Lower leg skin (tissue), 3 donors: ENCODE measurements around the gene EHD4.

ENCODE experiments used
- CTCF ChIP-seq, 3 donors: fragments of 450-650 bp; IDR thresholded peaks; one replicate each; pipeline ENCODE4 v1.5.1; 2016; ENCODE audit warnings: antibody characterized with exemption in 3 of 3, mild to moderate bottlenecking in 3 of 3, moderate library complexity in 2 of 3
- POLR2A ChIP-seq, 2 donors: fragments of 450-650 bp; IDR thresholded peaks; one replicate each; pipeline ENCODE4 v1.6.1; 2016 to 2017; ENCODE audit warnings: antibody characterized with exemption in 2 of 2, mild to moderate bottlenecking in 1 of 2, moderate library complexity in 1 of 2

DNA sequence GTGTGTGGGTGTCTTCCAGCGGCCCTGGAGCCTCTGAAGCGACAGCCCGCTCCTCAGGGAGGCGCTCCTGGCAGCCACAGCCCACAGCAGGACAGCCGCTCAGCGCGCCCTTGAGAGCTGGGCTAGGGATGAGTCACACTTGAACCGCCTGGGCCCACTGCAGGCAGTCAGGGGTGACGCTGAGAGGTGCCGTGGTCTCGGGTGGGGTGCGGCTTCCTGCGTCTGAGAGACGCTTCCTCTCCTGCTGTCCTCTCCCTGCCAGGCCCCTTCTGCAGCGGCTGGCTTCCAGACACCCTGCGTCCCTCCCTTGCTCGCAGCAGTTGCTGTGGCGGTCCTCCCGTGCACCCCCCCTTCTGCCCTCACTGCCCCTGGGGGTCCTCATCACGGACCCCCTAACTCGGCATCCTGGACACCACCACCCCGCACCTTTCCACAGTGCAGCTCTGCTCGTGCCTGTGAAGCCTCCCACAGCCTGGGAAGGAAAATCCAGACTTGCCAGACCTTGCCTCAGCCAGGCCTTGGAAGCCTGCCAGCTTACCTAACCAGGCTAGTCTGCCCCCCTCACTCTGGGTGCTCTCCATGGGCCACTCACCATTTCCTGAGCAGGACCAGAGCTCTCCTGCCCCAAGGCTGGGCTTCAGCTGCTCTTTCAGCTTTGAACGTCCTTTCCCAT is 77.4 kb downstream of the EHD4 start:
- TF ChIP-seq CTCF (IDR thresholded peaks at IDR 0.05) (no peak), POLR2A (IDR thresholded peaks at IDR 0.05) (no peak)
